Islet of Langerhans (tissue), 1 donor: ENCODE results near the gene SSNA1.

Source experiments
- FAIRE-seq: peaks from one replicate; lab custom pipeline; 2011; peaks lifted over from hg19 to GRCh38; lab: Jason Lieb, UNC

Gene SSNA1

GRCh38 chr9:137184881-137185660 is 3.4 kb upstream of the SSNA1 start:
- no peak for FAIRE-seq

- FAIRE-seq, result no peak
Observed at GRCh38 chr9:137185921-137186320, 2.6 kb upstream of the SSNA1 start.

GRCh38 chr9:137186385-137186784 is 2.1 kb upstream of the SSNA1 start:
- no peak for FAIRE-seq

GRCh38 chr9:137187386-137187785 is 1.1 kb upstream of the SSNA1 start:
- no peak for FAIRE-seq

GRCh38 chr9:137188086-137188489 is 388 bp upstream of the SSNA1 start:
- no peak for FAIRE-seq

GRCh38 chr9:137189297-137190295 is 1.1 kb downstream of the SSNA1 start:
- no peak for FAIRE-seq

GRCh38 chr9:137190315-137190856 is 1.9 kb downstream of the SSNA1 start:
- FAIRE-seq, result no peak

- no peak for FAIRE-seq
Observed at GRCh38 chr9:137191245-137191644, 2.8 kb downstream of the SSNA1 start.

- FAIRE-seq, result no peak
Observed at GRCh38 chr9:137191691-137192447, 3.4 kb downstream of the SSNA1 start.

- FAIRE-seq, result no peak
Observed at GRCh38 chr9:137192448-137192780, 3.9 kb downstream of the SSNA1 start.

GRCh38 chr9:137192859-137193258 is 4.4 kb downstream of the SSNA1 start:
- FAIRE-seq, result no peak

GRCh38 chr9:137193771-137194170 is 5.3 kb downstream of the SSNA1 start:
- no peak for FAIRE-seq

GRCh38 chr9:137194388-137194787 is 5.9 kb downstream of the SSNA1 start:
- no peak for FAIRE-seq

- no peak for FAIRE-seq
Observed at GRCh38 chr9:137194909-137195308, 6.4 kb downstream of the SSNA1 start.

- FAIRE-seq, result no peak
Observed at GRCh38 chr9:137195525-137196220, 7.2 kb downstream of the SSNA1 start.

- no peak for FAIRE-seq
Observed at GRCh38 chr9:137198051-137198901, 9.8 kb downstream of the SSNA1 start.

- FAIRE-seq, result no peak
Observed at GRCh38 chr9:137198902-137199283, 10.4 kb downstream of the SSNA1 start.

- FAIRE-seq, result no peak
Observed at GRCh38 chr9:137199411-137200121, 11.1 kb downstream of the SSNA1 start.

GRCh38 chr9:137200311-137201204 is 12.1 kb downstream of the SSNA1 start, which contains the start of gene TPRN:
Gene TPRN (minus strand): TSS chr9:137200741. CDS start chr9:137200711, 30 bp downstream.
- FAIRE-seq, result peak; percentile 81
